ENCODE data around the gene CSF2. TPM values are rescaled to one million over a fixed set of nuclear protein-coding genes. Genes with fewer than 3 reads are reported as not detected.
"Not testable (repeated sequence)": the region's sequence is repeated elsewhere in the genome, so short reads cannot be mapped to it uniquely, and the experiment has no call there.

The CSF2 gene
- total RNA-seq, 4 donors from 2014 or later, result not detected

GRCh38 chr5:132103332-132103951, 29.9 kb downstream of the CSF2 start:
- peak overlapping the region in 1 of 4 donors; percentile 18 for H3K27ac ChIP-seq
- no peaks in the 10 kb centered on the region for H3K9me3 ChIP-seq
- H3K4me3 ChIP-seq, result no peak overlapping the region
- H3K27me3 ChIP-seq, result no peaks in the 10 kb centered on the region
- H3K4me1 ChIP-seq, result peaks cover 0 to 3% of the 10 kb centered on the region in 2 donors
- in situ Hi-C loops (cut with MboI; ENCODE audit: low sequenced_read_pairs in 4 of 4), result no loop called here
- TF ChIP-seq, protein P1, sequence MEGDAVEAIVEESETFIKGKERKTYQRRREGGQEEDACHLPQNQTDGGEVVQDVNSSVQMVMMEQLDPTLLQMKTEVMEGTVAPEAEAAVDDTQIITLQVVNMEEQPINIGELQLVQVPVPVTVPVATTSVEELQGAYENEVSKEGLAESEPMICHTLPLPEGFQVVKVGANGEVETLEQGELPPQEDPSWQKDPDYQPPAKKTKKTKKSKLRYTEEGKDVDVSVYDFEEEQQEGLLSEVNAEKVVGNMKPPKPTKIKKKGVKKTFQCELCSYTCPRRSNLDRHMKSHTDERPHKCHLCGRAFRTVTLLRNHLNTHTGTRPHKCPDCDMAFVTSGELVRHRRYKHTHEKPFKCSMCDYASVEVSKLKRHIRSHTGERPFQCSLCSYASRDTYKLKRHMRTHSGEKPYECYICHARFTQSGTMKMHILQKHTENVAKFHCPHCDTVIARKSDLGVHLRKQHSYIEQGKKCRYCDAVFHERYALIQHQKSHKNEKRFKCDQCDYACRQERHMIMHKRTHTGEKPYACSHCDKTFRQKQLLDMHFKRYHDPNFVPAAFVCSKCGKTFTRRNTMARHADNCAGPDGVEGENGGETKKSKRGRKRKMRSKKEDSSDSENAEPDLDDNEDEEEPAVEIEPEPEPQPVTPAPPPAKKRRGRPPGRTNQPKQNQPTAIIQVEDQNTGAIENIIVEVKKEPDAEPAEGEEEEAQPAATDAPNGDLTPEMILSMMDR (IDR thresholded peaks at IDR 0.05 in 4 of 5, conservative IDR thresholded peaks at IDR 0.05 in 1 of 5), result no peak
- no peak for TF ChIP-seq POLR2A (IDR thresholded peaks at IDR 0.05)
- H3K36me3 ChIP-seq, result no peaks in the 10 kb centered on the region
- DNase-seq (peak; percentile 33 to 60), ATAC-seq (peak; percentile 56 to 72)
- intact Hi-C loops (cut with DNase I; ENCODE audit: low total_unique reads), result no loop called here

DNA sequence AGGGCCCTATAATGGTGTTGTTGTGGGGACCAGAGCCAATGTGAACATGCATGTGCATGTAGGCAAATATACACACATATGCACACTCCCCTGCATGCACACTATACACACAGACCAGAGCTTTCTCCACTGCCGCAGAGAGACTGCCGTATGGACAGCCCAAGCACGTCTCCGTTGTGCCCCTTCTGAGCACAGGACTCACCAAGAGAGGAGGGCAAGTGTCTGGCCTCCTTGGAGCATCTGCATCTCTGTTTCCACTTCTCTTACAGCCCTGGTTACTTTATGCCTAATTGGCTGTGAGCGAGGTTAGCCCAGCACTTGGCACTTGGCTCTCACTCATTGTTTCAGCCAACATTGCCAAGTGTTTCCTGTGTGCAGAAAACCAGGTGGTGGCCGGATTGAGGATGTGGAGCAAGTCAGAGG, 30.4 kb downstream of the CSF2 start:
- no peak for TF ChIP-seq POLR2A (IDR thresholded peaks at IDR 0.05)
- TF ChIP-seq, protein P1 (IDR thresholded peaks at IDR 0.05 in 4 of 5, conservative IDR thresholded peaks at IDR 0.05 in 1 of 5), result no peak
- in situ Hi-C loops (cut with MboI; ENCODE audit: low sequenced_read_pairs in 4 of 4), result no loop called here
- H3K4me1 ChIP-seq, result peaks cover 0 to 3% of the 10 kb centered on the region in 2 donors
- intact Hi-C loops (cut with DNase I; ENCODE audit: low total_unique reads), result no loop called here
- ATAC-seq (no peak), DNase-seq (no peak)
- no peak overlapping the region for H3K27ac ChIP-seq
- H3K27me3 ChIP-seq, result no peaks in the 10 kb centered on the region
- H3K4me3 ChIP-seq, result no peak overlapping the region
- no peaks in the 10 kb centered on the region for H3K36me3 ChIP-seq
- no peaks in the 10 kb centered on the region for H3K9me3 ChIP-seq

GRCh38 chr5:132104556-132104955, 31.0 kb downstream of the CSF2 start:
- no peak overlapping the region for H3K4me3 ChIP-seq
- in situ Hi-C loops (cut with MboI; ENCODE audit: low sequenced_read_pairs in 4 of 4) (no loop called here), intact Hi-C loops (cut with DNase I; ENCODE audit: low total_unique reads) (no loop called here)

GRCh38 chr5:132105688-132106087, 32.1 kb downstream of the CSF2 start:
- Histone ChIP-seq H3K9me3 (no peaks in the 10 kb centered on the region), H3K36me3 (no peaks in the 10 kb centered on the region), H3K4me1 (peaks cover 0 to 3% of the 10 kb centered on the region in 2 donors), H3K4me3 (no peak overlapping the region), H3K27ac (no peak overlapping the region), H3K27me3 (no peaks in the 10 kb centered on the region)
- intact Hi-C loops (cut with DNase I; ENCODE audit: low total_unique reads), result no loop called here
- TF ChIP-seq, protein P1 (IDR thresholded peaks at IDR 0.05 in 4 of 5, conservative IDR thresholded peaks at IDR 0.05 in 1 of 5), result no peak
- no peak for TF ChIP-seq POLR2A (IDR thresholded peaks at IDR 0.05)
- ATAC-seq, result no peak
- in situ Hi-C loops (cut with MboI; ENCODE audit: low sequenced_read_pairs in 4 of 4), result no loop called here
- DNase-seq, result no peak

More at GRCh38 chr5:132104556-132104955, 31.0 kb downstream of the CSF2 start:
- Histone ChIP-seq H3K4me1 (peaks cover 0 to 3% of the 10 kb centered on the region in 2 donors), H3K27me3 (no peaks in the 10 kb centered on the region), H3K36me3 (no peaks in the 10 kb centered on the region), H3K9me3 (no peaks in the 10 kb centered on the region), H3K27ac (no peak overlapping the region)
- DNase-seq (no peak), ATAC-seq (no peak)
- TF ChIP-seq, protein P1 (IDR thresholded peaks at IDR 0.05 in 4 of 5, conservative IDR thresholded peaks at IDR 0.05 in 1 of 5), result no peak
- no peak for TF ChIP-seq POLR2A (IDR thresholded peaks at IDR 0.05)

DNA sequence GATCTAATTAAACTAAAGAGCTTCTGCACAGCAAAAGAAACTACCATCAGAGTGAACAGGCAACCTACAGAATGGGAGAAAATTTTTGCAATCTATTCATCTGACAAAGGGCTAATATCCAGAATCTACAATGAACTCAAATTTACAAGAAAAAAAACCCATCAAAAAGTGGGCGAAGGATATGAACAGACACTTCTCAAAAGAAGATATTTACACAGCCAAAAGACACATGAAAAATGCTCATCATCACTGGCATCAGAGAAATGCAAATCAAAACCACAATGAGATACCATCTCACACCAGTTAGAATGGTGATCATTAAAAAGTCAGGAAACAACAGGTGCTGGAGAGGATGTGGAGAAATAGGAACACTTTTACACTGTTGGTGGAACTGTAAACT, 34.9 kb downstream of the CSF2 start:
- ATAC-seq; DNase-seq; intact Hi-C loops (cut with DNase I; ENCODE audit: low total_unique reads); in situ Hi-C loops (cut with MboI; ENCODE audit: low sequenced_read_pairs in 4 of 4); H3K36me3 ChIP-seq; H3K27ac ChIP-seq; H3K9me3 ChIP-seq; H3K4me3 ChIP-seq; H3K27me3 ChIP-seq; H3K4me1 ChIP-seq: not testable (repeated sequence)

- in situ Hi-C loops (cut with MboI; ENCODE audit: low sequenced_read_pairs in 4 of 4); ATAC-seq; H3K4me1 ChIP-seq; H3K27me3 ChIP-seq; H3K36me3 ChIP-seq; H3K9me3 ChIP-seq; H3K27ac ChIP-seq; H3K4me3 ChIP-seq; DNase-seq; intact Hi-C loops (cut with DNase I; ENCODE audit: low total_unique reads): not testable (repeated sequence)
Measured at GRCh38 chr5:132108957-132109356, 35.4 kb downstream of the CSF2 start.
